Adrenal gland (tissue), 5 donors: ENCODE results near the gene PRKRA.
"Not testable (repeated sequence)": the region's sequence is repeated elsewhere in the genome, so short reads cannot be mapped to it uniquely, and the experiment has no call there.

Experiments
- POLR2A ChIP-seq, 2 donors: fragments of 450-650 bp; IDR thresholded peaks; one replicate each; pipeline ENCODE4 v1.6.1; 2017; ENCODE audit warnings: antibody characterized with exemption in 2 of 2, mild to moderate bottlenecking in 2 of 2, moderate library complexity in 1 of 2
- TF ChIP-seq, protein P1 (sequence below), 6 experiments: fragments of 450-650 bp in 4 of 6; fragments of 200-600 bp in 2 of 6; sonication (generic) in 1 of 6; IDR thresholded peaks; 1 replicate in 5 of 6; 2 replicates in 1 of 6; pipeline versions ENCODE4 v1.5.1 to v1.8.0; 2016 to 2021; ENCODE audit warnings: antibody characterized with exemption in 6 of 6, mild to moderate bottlenecking in 2 of 6, moderate library complexity in 1 of 6
- donor health status: DM: no; HTN: no; CAD: no.

DNA sequence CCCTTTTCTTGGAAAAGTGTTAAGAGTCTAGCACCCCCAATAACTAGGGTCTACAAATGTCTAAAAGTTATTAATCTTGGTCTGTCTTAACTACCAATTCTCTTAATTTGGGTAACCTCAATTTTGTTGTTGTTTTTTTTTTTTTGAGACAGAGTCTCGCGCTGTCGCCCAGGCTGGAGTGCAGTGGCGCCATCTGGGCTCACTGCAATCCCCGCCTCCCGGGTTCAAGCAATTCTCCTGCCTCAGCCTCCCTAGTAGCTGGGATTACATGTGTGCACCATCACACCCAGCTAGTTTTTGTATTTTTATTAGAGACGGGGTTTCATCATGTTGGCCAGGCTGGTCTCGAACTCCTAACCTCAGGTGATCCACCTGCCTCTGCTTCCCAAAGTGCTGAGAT, 38.5 kb downstream of the PRKRA start:
- not testable (repeated sequence) for TF ChIP-seq POLR2A (IDR thresholded peaks at IDR 0.05)
- TF ChIP-seq, protein P1, sequence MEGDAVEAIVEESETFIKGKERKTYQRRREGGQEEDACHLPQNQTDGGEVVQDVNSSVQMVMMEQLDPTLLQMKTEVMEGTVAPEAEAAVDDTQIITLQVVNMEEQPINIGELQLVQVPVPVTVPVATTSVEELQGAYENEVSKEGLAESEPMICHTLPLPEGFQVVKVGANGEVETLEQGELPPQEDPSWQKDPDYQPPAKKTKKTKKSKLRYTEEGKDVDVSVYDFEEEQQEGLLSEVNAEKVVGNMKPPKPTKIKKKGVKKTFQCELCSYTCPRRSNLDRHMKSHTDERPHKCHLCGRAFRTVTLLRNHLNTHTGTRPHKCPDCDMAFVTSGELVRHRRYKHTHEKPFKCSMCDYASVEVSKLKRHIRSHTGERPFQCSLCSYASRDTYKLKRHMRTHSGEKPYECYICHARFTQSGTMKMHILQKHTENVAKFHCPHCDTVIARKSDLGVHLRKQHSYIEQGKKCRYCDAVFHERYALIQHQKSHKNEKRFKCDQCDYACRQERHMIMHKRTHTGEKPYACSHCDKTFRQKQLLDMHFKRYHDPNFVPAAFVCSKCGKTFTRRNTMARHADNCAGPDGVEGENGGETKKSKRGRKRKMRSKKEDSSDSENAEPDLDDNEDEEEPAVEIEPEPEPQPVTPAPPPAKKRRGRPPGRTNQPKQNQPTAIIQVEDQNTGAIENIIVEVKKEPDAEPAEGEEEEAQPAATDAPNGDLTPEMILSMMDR (IDR thresholded peaks at IDR 0.05) = not testable (repeated sequence)
